ENCODE results near the gene FAM118A. TPM values are rescaled to one million over a fixed set of nuclear protein-coding genes. Genes with fewer than 3 reads are reported as not detected.

FAM118A gene
- total and polyA plus RNA-seq, 9 of the 15 experiments (the other 6 are each of a cell fraction or from before 2014, with no cell fraction given): 17.0 to 223 (median 59.4) TPM

GRCh38 chr22:45281010-45281409 is 28.7 kb upstream of the FAM118A start (continued):
- TF ChIP-seq HCFC1 (IDR thresholded peaks at IDR 0.05; ENCODE audit: low read depth, low read length) (no peak), MBD2 (IDR thresholded peaks at IDR 0.05; ENCODE audit: borderline replicate concordance, low read depth) (no peak), CAMTA2 (CRISPR knock-in tag; conservative IDR thresholded peaks at IDR 0.05) (no peak), ZNF717 (CRISPR knock-in tag; IDR thresholded peaks at IDR 0.05) (no peak), MTA2 (IDR thresholded peaks at IDR 0.05; ENCODE audit: low read depth) (no peak), ETV6 (IDR thresholded peaks at IDR 0.05; ENCODE audit: borderline replicate concordance in 1 of 2, low read depth in 2 of 2, low read length in 1 of 2) (no peak), ETV6 (CRISPR knock-in tag; IDR thresholded peaks at IDR 0.05; ENCODE audit: borderline replicate concordance) (no peak)

- DNase-seq (ENCODE audit: extremely low read depth in 1 of 4, low spot score in 3 of 4): peak in 2 of 4 experiments; percentile 20 to 24
- H3K9me3 ChIP-seq (replicated peaks; ENCODE audit: control insufficient read depth, insufficient read depth, low read depth, low read length): no peaks in the 10 kb centered on the region
- intact Hi-C loops (cut with micrococcal nuclease): loop anchor here (5.0 kb wide), 1 partner anchor 153 kb away; no protein-coding TSS in a partner anchor
- POLR2A ChIA-PET: interaction anchor here (0.6 kb wide), 1 partner anchor 262 kb away, joined by 3 read pairs; no protein-coding TSS in a partner anchor
- BruUV-seq (replicated peaks): no TSS peak
- peak; percentile 24; the same call in 1 of the 2 replicates for TF ChIP-seq ZKSCAN1 (IDR thresholded peaks at IDR 0.05; ENCODE audit: low read depth, low read length)
- TF ChIP-seq ZNF121 (CRISPR knock-in tag; conservative IDR thresholded peaks at IDR 0.05): no peak
- WGBS (ENCODE audit: insufficient coverage, low coverage, missing lambda C conversion rate): 15% methylated on average over 7 of the region's 46 CpGs
- no peak within 1 kb of the TSS for H3K4me2 ChIP-seq (ENCODE audit: insufficient read depth, low read length)
- H3K9me1 ChIP-seq (ENCODE audit: control insufficient read depth, insufficient read depth, low read length): no peaks in the 10 kb centered on the region
- no peak within 1 kb of the TSS for H3K27ac ChIP-seq (ENCODE audit: extremely low read depth, low read depth, low read length)
- ATAC-seq: peak; percentile 54
- H3K79me2 ChIP-seq (ENCODE audit: control insufficient read depth, insufficient read depth, low read length): no peaks in the 10 kb centered on the region
- in situ Hi-C loops (cut with MboI): no loop called here
- CTCF ChIA-PET (ENCODE audit: low intra/inter-chr PET ratio): no interaction called here
- H3K9ac ChIP-seq (ENCODE audit: insufficient read depth in 1 of 2, low read depth in 2 of 2, low read length in 2 of 2): 0 out of 4 replicates have a peak within 1 kb of the TSS, but pooled peaks of 1 of the 2 experiments have one; percentile 35
- FAIRE-seq: no peak
- H3K4me1 ChIP-seq (replicated peaks in 1 of 2; ENCODE audit: control insufficient read depth in 2 of 2, insufficient read depth in 2 of 2, low read length in 2 of 2): peaks cover 0 to 7% of the 10 kb centered on the region in 2 experiments; a peak in 3 of 5 replicates
- no peaks in the 10 kb centered on the region for H3K36me3 ChIP-seq (ENCODE audit: control insufficient read depth, insufficient read depth, low read length)
- H2AFZ ChIP-seq (ENCODE audit: low read depth, low read length): no peak within 1 kb of the TSS
- H3K27me3 ChIP-seq (ENCODE audit: control insufficient read depth in 2 of 2, insufficient read depth in 2 of 2, low read length in 2 of 2): peaks cover 0 to 16% of the 10 kb centered on the region in 2 experiments; a peak in 2 of 5 replicates
- H3K4me3 ChIP-seq: no peak within 1 kb of the TSS
- H4K20me1 ChIP-seq (replicated peaks; ENCODE audit: control insufficient read depth, insufficient read depth, low read length): no peaks in the 10 kb centered on the region
These were observed 24.9 kb upstream of the FAM118A start, which contains the start of gene UPK3A for GRCh38 chr22:45284705-45285262. TSS of gene UPK3A (plus strand) at chr22:45284949. CDS start at chr22:45285014, 65 bp downstream.

All from K562 (cell line).